ENCODE measurements around the gene SLC9B1.

DNA sequence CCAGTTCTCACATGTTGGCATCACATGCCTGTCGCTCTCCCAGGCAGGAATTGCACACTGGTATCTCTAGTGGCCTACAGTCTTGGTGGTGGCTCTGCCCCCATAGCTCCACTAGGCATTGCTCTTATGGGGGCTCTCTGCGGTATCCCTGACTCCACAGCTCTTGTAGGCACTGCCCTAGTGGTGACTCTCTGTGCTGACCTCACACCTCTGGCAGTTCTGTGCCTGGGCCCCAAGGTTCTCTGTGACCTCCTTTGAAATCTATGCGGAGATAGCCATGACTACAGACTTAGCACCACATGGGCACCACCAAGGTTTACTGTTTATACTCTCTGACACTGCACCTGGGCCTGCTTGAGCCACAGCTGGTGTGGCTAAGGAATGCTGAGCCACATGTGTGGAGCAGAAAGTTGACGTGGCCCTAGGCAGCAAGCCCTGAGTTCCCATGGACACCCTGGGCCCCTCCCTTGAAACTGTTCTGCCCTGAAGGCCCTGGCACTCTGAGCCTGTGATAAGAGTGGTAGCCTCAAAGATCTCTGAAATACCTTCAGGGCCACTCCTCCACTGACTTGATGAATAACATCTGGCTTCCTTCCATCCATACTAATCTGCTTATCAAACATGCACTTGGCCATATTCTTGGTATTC lies 8.0 kb downstream of the SLC9B1 start:
- TF ChIP-seq, protein P1, sequence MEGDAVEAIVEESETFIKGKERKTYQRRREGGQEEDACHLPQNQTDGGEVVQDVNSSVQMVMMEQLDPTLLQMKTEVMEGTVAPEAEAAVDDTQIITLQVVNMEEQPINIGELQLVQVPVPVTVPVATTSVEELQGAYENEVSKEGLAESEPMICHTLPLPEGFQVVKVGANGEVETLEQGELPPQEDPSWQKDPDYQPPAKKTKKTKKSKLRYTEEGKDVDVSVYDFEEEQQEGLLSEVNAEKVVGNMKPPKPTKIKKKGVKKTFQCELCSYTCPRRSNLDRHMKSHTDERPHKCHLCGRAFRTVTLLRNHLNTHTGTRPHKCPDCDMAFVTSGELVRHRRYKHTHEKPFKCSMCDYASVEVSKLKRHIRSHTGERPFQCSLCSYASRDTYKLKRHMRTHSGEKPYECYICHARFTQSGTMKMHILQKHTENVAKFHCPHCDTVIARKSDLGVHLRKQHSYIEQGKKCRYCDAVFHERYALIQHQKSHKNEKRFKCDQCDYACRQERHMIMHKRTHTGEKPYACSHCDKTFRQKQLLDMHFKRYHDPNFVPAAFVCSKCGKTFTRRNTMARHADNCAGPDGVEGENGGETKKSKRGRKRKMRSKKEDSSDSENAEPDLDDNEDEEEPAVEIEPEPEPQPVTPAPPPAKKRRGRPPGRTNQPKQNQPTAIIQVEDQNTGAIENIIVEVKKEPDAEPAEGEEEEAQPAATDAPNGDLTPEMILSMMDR (conservative IDR thresholded peaks at IDR 0.05 in 1 of 2, IDR thresholded peaks at IDR 0.05 in 1 of 2; ENCODE audit: low read depth in 1 of 2, low read length in 2 of 2): no peak
- TF ChIP-seq EZH2 (IDR thresholded peaks at IDR 0.05; ENCODE audit: low read length, missing control alignments): no peak

Data from fibroblast of lung (primary cell).